ENCODE measurements around the gene RMP24.

Gene RMP24

DNA sequence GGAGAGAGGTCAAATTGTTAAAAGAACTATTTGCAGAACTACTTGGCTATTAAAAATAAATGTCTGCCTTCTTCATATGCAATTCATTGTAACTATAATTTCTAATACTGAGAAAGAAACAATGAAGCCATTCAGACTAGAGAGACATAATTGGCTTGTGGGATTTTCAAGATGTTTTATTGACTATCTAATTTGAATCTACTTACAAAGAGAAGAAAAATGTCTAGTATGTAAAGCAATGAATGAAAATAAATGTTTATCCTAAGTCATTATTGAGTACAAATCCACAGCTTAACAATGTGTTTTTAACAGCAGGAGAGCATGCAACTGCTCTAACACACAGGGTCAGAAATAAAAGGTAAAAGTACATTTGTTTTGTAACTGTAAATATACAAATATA lies 19.2 kb downstream of the RMP24 start:
- TF ChIP-seq, protein P1, sequence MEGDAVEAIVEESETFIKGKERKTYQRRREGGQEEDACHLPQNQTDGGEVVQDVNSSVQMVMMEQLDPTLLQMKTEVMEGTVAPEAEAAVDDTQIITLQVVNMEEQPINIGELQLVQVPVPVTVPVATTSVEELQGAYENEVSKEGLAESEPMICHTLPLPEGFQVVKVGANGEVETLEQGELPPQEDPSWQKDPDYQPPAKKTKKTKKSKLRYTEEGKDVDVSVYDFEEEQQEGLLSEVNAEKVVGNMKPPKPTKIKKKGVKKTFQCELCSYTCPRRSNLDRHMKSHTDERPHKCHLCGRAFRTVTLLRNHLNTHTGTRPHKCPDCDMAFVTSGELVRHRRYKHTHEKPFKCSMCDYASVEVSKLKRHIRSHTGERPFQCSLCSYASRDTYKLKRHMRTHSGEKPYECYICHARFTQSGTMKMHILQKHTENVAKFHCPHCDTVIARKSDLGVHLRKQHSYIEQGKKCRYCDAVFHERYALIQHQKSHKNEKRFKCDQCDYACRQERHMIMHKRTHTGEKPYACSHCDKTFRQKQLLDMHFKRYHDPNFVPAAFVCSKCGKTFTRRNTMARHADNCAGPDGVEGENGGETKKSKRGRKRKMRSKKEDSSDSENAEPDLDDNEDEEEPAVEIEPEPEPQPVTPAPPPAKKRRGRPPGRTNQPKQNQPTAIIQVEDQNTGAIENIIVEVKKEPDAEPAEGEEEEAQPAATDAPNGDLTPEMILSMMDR (IDR thresholded peaks at IDR 0.05; ENCODE audit: low read depth, low read length) = no peak
- no peak for DNase-seq (ENCODE audit: low read depth, low spot score)
- no peak overlapping the region for H3K4me3 ChIP-seq (ENCODE audit: low read depth, low read length)
- in situ Hi-C loops (cut with HindIII; ENCODE audit: low sequenced_read_pairs) = no loop called here

DNA sequence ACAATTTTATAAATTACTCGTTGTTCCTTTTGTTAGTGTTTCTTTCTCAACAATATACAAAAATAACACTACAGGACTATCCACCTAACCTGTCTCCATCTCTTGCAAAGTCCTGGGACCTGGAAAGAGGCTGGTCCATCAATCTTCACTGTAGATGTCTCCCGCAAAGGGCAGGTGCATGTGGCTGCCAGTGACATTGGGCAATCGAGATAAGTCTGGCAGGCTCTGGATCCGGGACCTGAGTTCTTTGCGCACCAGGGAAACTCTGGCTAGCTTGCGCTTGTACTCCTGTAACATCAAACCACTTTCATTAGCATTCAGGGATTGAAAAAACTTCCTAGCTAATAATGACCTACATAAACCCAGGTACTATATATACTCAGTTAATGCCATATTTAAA lies 20.5 kb downstream of the RMP24 start:
- in situ Hi-C loops (cut with HindIII; ENCODE audit: low sequenced_read_pairs) = no loop called here
- no peak for DNase-seq (ENCODE audit: low read depth, low spot score)
- TF ChIP-seq, protein P1 (IDR thresholded peaks at IDR 0.05; ENCODE audit: low read depth, low read length) = no peak
- H3K4me3 ChIP-seq (ENCODE audit: low read depth, low read length) = no peak overlapping the region

DNA sequence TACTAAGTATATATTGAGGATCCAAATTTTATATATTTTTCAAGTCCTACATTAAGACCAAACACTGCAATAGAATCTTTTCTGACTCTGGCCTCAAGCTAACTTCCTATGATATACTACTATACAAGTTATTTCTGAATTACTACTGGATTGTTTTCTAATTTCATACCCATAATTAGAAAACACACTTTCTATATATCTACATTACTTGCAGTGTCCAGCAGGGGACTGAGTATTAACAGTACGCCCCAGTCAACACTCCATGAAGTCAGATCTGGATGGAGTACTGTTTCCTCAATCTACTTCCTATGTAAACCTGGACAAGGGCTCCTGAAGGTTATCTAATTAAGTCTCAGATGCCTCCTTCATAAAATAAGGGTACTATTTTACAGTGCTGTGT lies 26.5 kb downstream of the RMP24 start:
- no peak overlapping the region for H3K4me3 ChIP-seq (ENCODE audit: low read depth, low read length)
- DNase-seq (ENCODE audit: low read depth, low spot score) = no peak
- TF ChIP-seq, protein P1 (IDR thresholded peaks at IDR 0.05; ENCODE audit: low read depth, low read length) = peak; percentile 37
- in situ Hi-C loops (cut with HindIII; ENCODE audit: low sequenced_read_pairs) = no loop called here

DNA sequence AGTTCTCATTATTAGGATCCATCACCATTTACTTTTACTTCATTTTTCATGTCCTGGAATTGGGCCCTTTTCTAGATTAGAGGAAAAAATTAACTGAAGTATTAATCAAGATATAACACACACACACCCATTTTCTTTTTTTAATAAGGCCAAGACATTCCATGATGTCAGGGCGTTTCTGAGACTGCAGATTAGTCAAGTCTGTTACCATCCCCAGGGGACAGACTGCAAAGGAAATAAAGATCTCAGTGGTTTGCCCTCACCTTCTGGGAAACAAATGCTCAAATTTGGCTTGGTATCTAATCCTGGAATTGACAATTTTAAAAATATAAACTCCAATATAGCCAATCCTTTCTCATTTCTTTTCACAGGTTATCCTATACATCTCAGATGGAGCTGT lies 27.4 kb downstream of the RMP24 start:
- in situ Hi-C loops (cut with HindIII; ENCODE audit: low sequenced_read_pairs) = no loop called here
- no peak overlapping the region for H3K4me3 ChIP-seq (ENCODE audit: low read depth, low read length)
- DNase-seq (ENCODE audit: low read depth, low spot score) = no peak
- TF ChIP-seq, protein P1 (IDR thresholded peaks at IDR 0.05; ENCODE audit: low read depth, low read length) = no peak

DNA sequence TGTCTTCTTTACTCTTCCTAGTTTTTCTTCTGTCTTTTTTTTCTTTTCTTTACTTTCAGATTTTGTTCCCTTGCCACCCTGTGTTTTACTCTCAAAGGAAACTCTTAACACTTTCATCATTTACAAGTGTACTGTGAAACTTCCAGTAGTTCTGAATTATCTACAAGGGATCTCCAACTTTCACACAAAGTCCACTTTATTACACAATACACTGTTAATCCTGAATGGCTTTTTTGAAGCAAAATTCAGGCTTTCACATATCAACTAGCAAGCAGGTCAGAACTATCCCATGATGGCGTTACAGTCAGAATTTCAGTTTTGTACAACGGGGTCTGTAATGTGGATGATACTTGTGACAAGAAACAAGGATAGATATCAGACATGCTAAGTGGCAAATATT lies 34.5 kb downstream of the RMP24 start:
- no peak overlapping the region for H3K4me3 ChIP-seq (ENCODE audit: low read depth, low read length)
- TF ChIP-seq, protein P1 (IDR thresholded peaks at IDR 0.05; ENCODE audit: low read depth, low read length) = no peak
- in situ Hi-C loops (cut with HindIII; ENCODE audit: low sequenced_read_pairs) = no loop called here
- no peak for DNase-seq (ENCODE audit: low read depth, low spot score)

DNA sequence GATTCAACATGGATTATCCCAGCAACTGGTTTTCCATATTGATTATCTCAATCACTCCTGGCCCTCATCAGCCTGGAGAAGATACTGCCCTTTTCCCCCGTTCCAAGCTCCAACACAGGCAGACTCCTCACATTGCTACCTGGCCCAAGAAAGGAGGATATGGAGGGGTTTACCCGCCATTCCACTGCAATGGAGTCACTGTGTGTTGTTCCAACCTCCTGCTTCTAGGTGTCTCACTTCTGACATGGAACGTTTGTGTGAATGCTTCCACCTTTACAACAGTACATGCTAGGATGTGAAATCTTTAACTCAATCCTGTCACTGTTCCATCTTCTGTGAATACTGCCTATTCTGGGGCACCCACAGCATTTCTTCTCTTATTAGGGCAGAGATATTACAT lies 36.7 kb downstream of the RMP24 start:
- H3K4me3 ChIP-seq (ENCODE audit: low read depth, low read length) = no peak overlapping the region
- TF ChIP-seq, protein P1 (IDR thresholded peaks at IDR 0.05; ENCODE audit: low read depth, low read length) = no peak
- in situ Hi-C loops (cut with HindIII; ENCODE audit: low sequenced_read_pairs) = no loop called here
- no peak for DNase-seq (ENCODE audit: low read depth, low spot score)

DNA sequence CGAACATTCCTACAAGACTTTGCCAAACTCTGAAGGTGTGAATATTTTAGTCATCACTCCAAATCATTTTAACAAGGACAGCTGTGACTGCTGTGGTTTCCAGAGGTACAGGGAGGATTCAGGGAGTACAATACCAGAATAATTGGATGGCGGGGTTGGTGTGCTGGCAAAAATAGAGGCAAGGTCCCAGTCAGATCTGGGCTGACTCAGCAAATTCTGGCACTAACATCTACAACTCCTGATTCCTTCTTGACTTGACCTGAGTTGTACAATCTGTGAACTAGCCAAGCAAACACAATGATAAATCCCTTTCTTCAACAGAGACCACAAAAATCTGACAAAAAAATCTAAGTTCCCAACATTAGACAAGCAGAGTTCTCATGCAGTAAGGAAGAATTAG lies 40.4 kb downstream of the RMP24 start:
- H3K4me3 ChIP-seq (ENCODE audit: low read depth, low read length) = no peak overlapping the region
- TF ChIP-seq, protein P1 (IDR thresholded peaks at IDR 0.05; ENCODE audit: low read depth, low read length) = no peak
- no peak for DNase-seq (ENCODE audit: low read depth, low spot score)
- in situ Hi-C loops (cut with HindIII; ENCODE audit: low sequenced_read_pairs) = no loop called here
